Activated CD8-positive, alpha-beta memory T cell treated with anti-CD3 and anti-CD28 coated beads, Interleukin-2, amount 50 U/mL, for 48 hours (primary cell): ENCODE data around the gene MYADML2.
"Not testable (repeated sequence)": the region's sequence is repeated elsewhere in the genome, so short reads cannot be mapped to it uniquely, and the experiment has no call there.

Experiments used
- DNase-seq: peaks from one replicate; pipeline ENCODE4 v3.0.0-alpha.2; 2020

Gene MYADML2

DNA sequence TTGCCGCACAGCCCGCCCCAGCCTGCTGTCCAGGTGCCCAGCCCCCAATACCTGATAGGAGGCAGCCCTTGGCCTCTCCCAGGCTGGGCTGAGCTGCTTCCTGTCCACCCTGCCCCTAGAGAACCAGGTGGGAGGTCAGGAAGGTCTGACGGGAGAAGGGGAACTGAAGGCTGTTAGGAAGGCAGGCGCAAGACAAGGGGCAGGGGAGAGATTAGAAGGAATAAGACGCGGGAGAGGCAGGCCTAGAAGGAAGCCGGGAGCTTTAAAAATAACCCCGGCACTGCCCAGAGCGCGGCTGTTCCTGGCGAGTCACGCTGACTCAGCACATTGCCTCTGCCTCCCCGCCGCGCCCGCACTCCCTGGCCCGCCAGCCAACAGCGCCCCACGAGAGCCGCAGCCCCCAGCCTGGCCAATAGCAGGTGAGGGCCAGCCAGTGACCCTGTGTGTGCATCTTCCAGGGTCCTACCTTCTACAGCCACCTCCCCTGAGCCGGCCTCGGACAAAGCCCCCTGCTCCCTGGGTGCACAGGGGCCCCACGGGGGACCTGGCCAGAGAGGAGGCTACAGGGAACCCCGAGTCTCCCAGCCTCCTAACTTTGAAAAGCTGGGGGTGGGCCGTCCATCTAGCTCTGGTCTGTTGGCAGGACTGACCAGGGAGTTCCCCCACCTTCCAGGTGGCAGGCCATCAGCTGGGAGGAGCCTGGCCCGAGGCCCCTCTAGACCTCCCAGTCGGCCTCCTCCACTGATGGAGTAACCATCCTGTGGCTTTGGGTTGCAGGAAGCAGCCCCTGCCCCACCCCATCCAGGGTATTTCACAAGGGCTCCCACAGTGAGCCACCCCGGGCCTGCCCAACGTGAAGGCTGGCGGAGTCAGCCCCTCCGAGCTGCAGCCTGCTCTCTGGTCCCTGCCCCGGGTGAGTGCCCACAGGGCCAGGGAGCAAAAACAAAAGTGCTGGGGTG, 23.5 kb downstream of the MYADML2 start:
- no peak for DNase-seq

DNA sequence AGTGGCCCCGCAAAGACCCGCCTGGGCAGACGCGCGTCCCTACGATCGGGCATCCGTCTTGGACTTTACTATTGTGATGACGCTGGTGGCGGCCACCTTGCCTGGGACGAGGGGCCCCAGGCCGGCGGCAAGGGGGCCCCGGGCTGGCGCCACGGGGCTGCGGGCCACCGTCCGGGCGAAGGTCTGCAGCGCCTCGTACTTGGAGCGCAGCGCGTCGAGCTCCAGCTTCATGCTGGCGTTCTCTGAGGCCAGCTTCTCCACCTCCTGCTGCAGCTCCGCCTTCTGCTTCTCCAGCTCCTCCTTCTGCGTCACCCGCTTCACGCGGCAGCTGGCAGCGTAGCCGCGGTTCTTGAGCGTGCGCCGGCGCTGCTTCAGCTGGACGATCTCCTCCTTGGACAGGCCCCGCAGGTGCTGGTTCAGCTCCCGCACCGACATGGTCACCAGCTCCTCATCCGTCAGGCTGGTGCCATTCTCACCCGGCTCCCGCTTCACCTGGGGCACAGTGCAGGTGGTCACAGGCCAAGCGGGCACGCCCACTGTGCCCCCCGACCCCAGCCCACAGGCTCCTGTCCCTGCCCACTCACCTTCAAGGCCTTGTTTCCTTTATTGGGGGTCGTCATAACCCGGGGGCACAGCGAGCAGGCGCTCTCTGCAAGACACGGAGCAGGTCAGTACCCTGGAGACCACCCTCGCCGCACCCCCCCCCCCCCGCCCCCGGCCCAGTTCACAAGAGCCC, 24.3 kb downstream of the MYADML2 start:
- DNase-seq: no peak

DNA sequence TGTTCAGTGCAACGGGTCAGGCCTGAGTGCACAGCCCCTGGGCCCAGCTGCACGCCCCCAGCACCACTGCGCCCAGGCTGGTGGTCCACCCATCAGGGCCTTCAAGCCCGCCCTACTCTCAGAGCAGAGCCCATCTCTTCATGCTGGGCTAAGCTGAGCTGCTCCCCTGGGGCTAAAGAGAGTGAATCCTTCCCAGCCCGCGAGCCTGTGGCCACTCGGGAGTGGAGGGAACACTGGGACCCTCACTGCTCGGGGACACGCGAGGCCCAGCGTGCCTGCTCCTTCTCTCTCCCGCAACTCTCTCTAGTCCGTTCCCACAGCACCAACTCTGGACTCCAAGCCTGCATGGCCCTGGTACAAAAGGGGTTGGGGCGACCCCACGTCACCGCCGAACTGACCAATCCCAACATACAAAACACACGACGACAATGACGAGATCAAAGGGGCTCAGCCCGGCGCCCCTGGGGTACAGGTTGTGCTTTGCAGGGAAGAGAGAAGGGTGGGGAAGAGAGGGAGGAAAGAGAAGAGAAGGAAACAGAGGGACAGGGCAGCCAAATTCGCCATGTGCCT, 25.0 kb downstream of the MYADML2 start:
- DNase-seq: no peak

- DNase-seq: no peak
Measured at GRCh38 chr17:81921537-81921862, 25.5 kb downstream of the MYADML2 start.

DNA sequence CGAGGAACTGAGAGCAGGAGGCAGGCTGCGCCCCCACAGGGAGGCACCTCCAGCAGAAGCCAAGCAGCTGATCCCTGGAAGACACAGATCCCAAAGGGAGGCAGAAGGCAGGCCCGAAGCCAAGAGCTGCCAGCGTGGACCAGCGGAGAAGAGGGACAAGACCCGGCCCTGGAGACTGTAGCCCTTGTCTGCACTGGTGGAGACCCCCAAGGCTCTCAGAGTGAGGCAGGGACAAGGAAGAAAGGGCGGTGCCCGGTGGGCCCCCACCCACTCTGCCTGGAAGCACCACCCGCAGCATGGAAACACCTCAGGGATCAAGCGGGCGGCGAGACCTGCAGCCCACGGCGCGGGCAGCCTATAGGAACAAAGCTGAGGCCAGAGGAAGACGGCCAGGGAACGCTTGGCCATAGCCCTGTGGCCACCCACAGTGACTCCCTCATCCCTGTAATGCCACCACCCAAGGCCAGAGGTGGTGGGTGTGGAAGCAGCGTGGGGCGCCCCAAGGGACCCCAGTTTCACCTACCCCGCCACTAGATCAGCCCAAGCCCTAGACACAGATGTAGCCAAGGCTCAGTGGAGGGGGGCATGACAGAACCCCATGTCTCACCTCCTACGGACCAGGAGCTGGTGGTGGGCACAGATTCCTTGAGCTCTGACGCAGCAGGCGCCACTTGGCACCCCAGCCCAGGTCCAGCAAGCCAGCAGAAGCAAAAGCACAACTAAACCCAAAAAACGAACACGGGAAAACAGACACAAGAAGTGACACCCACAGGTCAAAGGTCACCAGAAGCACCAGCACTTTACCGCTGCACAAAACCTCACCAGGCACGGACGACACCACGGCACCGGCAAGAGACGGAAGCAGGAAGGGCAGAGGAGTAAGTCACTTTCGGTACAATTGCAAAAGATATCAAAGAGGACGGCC, 26.2 kb downstream of the MYADML2 start:
- no peak for DNase-seq

- no peak for DNase-seq
Measured at GRCh38 chr17:81918832-81919545, 28.0 kb downstream of the MYADML2 start.

DNA sequence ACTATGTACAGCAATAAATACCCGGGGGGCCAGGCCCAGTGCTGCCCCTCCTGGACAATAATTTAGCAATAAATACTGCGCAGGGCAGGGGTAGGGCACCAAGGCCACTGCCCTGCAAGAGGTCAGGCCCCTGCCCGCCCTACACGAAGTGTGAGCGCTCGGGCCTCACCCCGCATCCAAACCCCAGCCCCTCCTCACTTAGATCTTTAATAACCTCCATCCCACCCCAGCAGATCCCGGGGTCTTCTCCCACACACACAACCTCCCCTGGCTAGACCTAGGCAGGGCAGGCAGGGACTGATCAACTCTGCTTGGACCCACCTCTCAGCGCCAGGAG, 28.7 kb downstream of the MYADML2 start:
- DNase-seq: not testable (repeated sequence)

DNA sequence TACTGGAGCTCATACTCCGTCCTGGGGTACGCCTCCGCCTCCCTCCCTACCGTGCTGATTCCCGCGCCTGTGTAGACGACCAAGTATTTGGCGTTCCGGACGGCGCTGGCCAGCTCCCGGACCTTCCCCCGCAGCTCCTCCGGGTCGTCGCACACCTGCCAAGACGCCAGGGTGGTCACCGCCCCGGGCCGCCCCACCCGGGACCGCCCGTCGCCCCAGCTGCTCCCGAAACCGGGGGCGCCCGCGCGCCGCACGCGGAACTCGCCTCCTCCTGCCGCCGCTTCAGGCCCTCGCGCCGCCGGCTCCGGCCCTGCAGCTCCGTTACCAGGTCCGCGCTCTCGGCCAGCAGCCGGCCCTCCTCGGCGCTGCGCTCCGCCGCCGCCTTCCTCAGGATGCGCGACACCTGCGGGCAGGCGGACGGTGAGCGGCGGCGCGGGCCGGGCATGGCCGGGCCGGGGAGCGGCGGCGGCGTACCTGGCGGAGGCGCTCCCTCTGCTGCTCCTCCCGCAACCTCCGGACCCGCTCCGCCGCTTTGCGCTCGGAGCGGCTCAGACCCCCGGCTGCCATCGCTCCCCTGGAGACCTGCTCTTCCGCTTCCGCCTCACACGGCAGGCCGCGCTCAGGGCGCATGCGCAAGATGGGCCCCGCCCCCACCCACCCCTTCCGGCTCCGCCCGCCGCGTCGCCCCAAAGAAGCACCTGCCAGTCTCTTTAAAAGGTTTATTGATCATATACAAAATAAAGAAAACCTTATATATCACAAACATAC, 29.3 kb downstream of the MYADML2 start, which contains the start of gene SIRT7:
SIRT7 (minus strand) TSS at position 612 of the 768 bp plus-strand sequence; CDS start at position 567, 45 bp downstream.
- peak; percentile 92 for DNase-seq

- no peak for DNase-seq
Measured at GRCh38 chr17:81916234-81917001, 30.6 kb downstream of the MYADML2 start.

GRCh38 chr17:81915331-81915730, 31.7 kb downstream of the MYADML2 start:
- DNase-seq: no peak

- DNase-seq: no peak
Measured at GRCh38 chr17:81914103-81914850, 32.8 kb downstream of the MYADML2 start.

DNA sequence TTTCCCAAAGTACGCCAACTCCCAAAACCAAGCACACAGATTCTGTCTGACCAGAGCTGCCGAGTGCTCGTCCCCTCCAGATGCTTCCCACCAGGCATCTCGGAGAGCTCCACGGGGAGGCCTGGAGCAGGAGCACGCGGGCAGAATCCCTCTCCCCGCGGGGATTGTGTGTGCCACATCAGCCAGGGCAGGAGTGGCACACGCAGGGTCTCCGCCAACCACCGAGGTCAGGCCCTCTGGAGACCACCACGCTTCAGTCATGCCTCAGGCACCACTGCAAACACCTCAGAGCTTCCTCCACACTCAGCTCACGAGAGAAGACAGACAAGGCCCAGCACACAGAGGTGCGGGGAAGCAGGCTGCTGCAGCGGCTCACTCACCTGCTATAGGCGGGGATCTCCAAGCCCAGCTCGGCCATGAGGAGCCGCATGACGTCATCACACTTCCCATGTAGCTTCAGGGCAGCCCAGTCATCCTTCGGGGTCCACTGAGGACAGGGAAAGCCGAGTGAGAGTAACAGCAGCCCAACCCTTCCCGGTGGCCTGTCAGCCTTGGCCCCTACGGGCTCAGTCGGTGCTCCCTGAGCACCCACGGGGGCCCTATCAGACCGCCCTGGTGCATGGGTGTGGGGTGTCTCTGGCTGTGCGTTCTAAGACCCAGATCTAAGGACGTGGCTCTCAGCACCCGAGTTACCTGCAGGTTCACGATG, 33.5 kb downstream of the MYADML2 start:
- DNase-seq: no peak

GRCh38 chr17:81912441-81913309, 34.4 kb downstream of the MYADML2 start:
- DNase-seq: no peak

- DNase-seq: no peak
Measured at GRCh38 chr17:81911969-81912368, 35.1 kb downstream of the MYADML2 start.

- DNase-seq: peak; percentile 95
Measured at GRCh38 chr17:81911277-81911961, 35.6 kb downstream of the MYADML2 start, which contains the start of gene PCYT2. Gene PCYT2, minus strand, starts transcription at chr17:81911399. Its CDS starts 44 bp downstream, at chr17:81911355.

DNA sequence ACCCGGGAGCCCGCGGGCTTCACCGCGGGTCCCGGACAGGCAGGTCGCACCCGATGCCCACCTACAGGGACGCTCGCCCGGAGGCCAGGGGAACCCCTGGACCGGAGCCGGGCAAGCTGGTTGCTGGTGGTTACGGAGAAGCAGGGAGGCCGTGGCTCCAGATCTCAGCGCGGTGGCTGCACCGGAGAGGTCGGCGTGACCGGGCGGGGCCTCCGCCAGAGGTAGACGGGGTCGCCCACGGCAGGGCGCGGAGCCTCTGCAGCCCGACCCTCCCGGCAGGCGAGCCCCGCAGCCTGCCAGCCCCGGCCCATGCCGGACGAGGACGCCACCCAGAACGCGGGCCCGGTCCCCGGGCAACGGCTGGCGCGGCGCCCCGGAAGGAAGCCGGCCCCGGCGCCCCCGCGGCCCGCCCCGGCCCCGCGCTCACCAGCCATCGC, 36.2 kb downstream of the MYADML2 start:
- peak; percentile 70 for DNase-seq
